Activated CD4-positive, alpha-beta T cell treated with anti-CD3 and anti-CD28 coated beads, Interleukin-2, amount 10 ng/mL, durations not matched to agents 24 days and 14 days (primary cell): Measurements from ENCODE around the gene PTPN20. TPM values are rescaled to one million over a fixed set of nuclear protein-coding genes. Genes with fewer than 3 reads are reported as not detected.

Experiments
- DNase-seq: peaks from one replicate; pipeline ENCODE4 v3.0.0; 2022
- H3K27ac Mint-ChIP-seq: one replicate; pipeline ENCODE4 v1.8.0; 2022; ENCODE audit warnings: mild to moderate bottlenecking, mixed read lengths
- H3K27me3 Mint-ChIP-seq: one replicate; pipeline ENCODE4 v1.8.0; 2022; ENCODE audit warnings: mixed read lengths
- H3K36me3 Mint-ChIP-seq: one replicate; pipeline ENCODE4 v1.8.0; 2022; ENCODE audit warnings: low read depth, mild to moderate bottlenecking, mixed read lengths
- H3K4me1 Mint-ChIP-seq: one replicate; pipeline ENCODE4 v1.8.0; 2021; ENCODE audit warnings: mixed read lengths
- H3K4me3 Mint-ChIP-seq: one replicate; pipeline ENCODE4 v1.8.0; 2022; ENCODE audit warnings: mild to moderate bottlenecking, moderate library complexity, mixed read lengths
- H3K9me3 Mint-ChIP-seq: one replicate; pipeline ENCODE4 v1.8.0; 2021; ENCODE audit warnings: mixed read lengths
- intact Hi-C: fragments of 100-400 bp; cut with micrococcal nuclease; formaldehyde crosslinking; loops from one replicate; pipeline ENCODE4 v1.15.1; 2023
- total RNA-seq: library from RNA; stranded (reverse); gene quantifications from 2 replicates; pipeline ENCODE4 v1.2.3, GENCODE V29; 2022

Gene PTPN20
- total RNA-seq, 1 donor from 2014 or later, result 0.28 TPM

GRCh38 chr10:47029181-47030009 lies 118.2 kb downstream of the PTPN20 start:
- intact Hi-C loops, result no loop called here
- H3K27me3 Mint-ChIP-seq, result no peaks in the 10 kb centered on the region
- no peaks in the 10 kb centered on the region for H3K4me1 Mint-ChIP-seq
- no peak overlapping the region for H3K4me3 Mint-ChIP-seq
- no peaks in the 10 kb centered on the region for H3K9me3 Mint-ChIP-seq
- no peaks in the 10 kb centered on the region for H3K36me3 Mint-ChIP-seq
- DNase-seq, result no peak
- no peak overlapping the region for H3K27ac Mint-ChIP-seq

- Mint-ChIP-seq H3K4me3 (no peak overlapping the region), H3K36me3 (no peaks in the 10 kb centered on the region), H3K4me1 (no peaks in the 10 kb centered on the region), H3K9me3 (no peaks in the 10 kb centered on the region), H3K27me3 (no peaks in the 10 kb centered on the region), H3K27ac (no peak overlapping the region)
- no peak for DNase-seq
- intact Hi-C loops, result no loop called here
These were observed 119.0 kb downstream of the PTPN20 start for GRCh38 chr10:47030191-47030703.

GRCh38 chr10:47031211-47031900 lies 120.1 kb downstream of the PTPN20 start:
- H3K4me3 Mint-ChIP-seq, result no peak overlapping the region
- DNase-seq, result no peak
- H3K27me3 Mint-ChIP-seq, result no peaks in the 10 kb centered on the region
- no peaks in the 10 kb centered on the region for H3K4me1 Mint-ChIP-seq
- intact Hi-C loops, result no loop called here
- H3K9me3 Mint-ChIP-seq, result no peaks in the 10 kb centered on the region
- no peak overlapping the region for H3K27ac Mint-ChIP-seq
- no peaks in the 10 kb centered on the region for H3K36me3 Mint-ChIP-seq

GRCh38 chr10:47031901-47032465 lies 120.8 kb downstream of the PTPN20 start:
- intact Hi-C loops, result no loop called here
- no peaks in the 10 kb centered on the region for H3K4me1 Mint-ChIP-seq
- peaks cover under 1% of the 10 kb centered on the region for H3K27me3 Mint-ChIP-seq
- no peak overlapping the region for H3K4me3 Mint-ChIP-seq
- no peak overlapping the region for H3K27ac Mint-ChIP-seq
- DNase-seq, result no peak
- H3K9me3 Mint-ChIP-seq, result no peaks in the 10 kb centered on the region
- no peaks in the 10 kb centered on the region for H3K36me3 Mint-ChIP-seq

GRCh38 chr10:47033081-47033480 lies 121.9 kb downstream of the PTPN20 start:
- Mint-ChIP-seq H3K36me3 (no peaks in the 10 kb centered on the region), H3K4me3 (no peak overlapping the region), H3K27me3 (peaks cover 3% of the 10 kb centered on the region), H3K27ac (no peak overlapping the region), H3K9me3 (no peaks in the 10 kb centered on the region), H3K4me1 (no peaks in the 10 kb centered on the region)
- no peak for DNase-seq
- intact Hi-C loops, result no loop called here

- Mint-ChIP-seq H3K27me3 (peaks cover 3% of the 10 kb centered on the region), H3K4me3 (no peak overlapping the region), H3K4me1 (no peaks in the 10 kb centered on the region), H3K9me3 (no peaks in the 10 kb centered on the region), H3K27ac (no peak overlapping the region), H3K36me3 (no peaks in the 10 kb centered on the region)
- no peak for DNase-seq
- intact Hi-C loops, result no loop called here
These were observed 122.5 kb downstream of the PTPN20 start for GRCh38 chr10:47033541-47034270.

- H3K36me3 Mint-ChIP-seq, result no peaks in the 10 kb centered on the region
- H3K9me3 Mint-ChIP-seq, result no peaks in the 10 kb centered on the region
- no peak overlapping the region for H3K27ac Mint-ChIP-seq
- H3K4me3 Mint-ChIP-seq, result no peak overlapping the region
- H3K27me3 Mint-ChIP-seq, result peaks cover 3% of the 10 kb centered on the region
- intact Hi-C loops, result no loop called here
- H3K4me1 Mint-ChIP-seq, result no peaks in the 10 kb centered on the region
- DNase-seq, result no peak
These were observed 123.3 kb downstream of the PTPN20 start for GRCh38 chr10:47034441-47035051.

- Mint-ChIP-seq H3K9me3 (no peaks in the 10 kb centered on the region), H3K36me3 (no peaks in the 10 kb centered on the region), H3K4me1 (no peaks in the 10 kb centered on the region), H3K27ac (no peak overlapping the region), H3K4me3 (no peak overlapping the region), H3K27me3 (peaks cover 3% of the 10 kb centered on the region)
- no peak for DNase-seq
- intact Hi-C loops, result no loop called here
These were observed 124.1 kb downstream of the PTPN20 start for GRCh38 chr10:47035171-47035818.

GRCh38 chr10:47035819-47036337 lies 124.7 kb downstream of the PTPN20 start:
- Mint-ChIP-seq H3K36me3 (no peaks in the 10 kb centered on the region), H3K27ac (no peak overlapping the region), H3K9me3 (no peaks in the 10 kb centered on the region), H3K4me3 (no peak overlapping the region), H3K27me3 (peaks cover 3% of the 10 kb centered on the region), H3K4me1 (no peaks in the 10 kb centered on the region)
- no peak for DNase-seq
- intact Hi-C loops, result no loop called here

- Mint-ChIP-seq H3K4me3 (no peak overlapping the region), H3K9me3 (no peaks in the 10 kb centered on the region), H3K36me3 (no peaks in the 10 kb centered on the region), H3K27me3 (peaks cover 3% of the 10 kb centered on the region), H3K27ac (no peak overlapping the region), H3K4me1 (no peaks in the 10 kb centered on the region)
- DNase-seq, result no peak
- intact Hi-C loops, result no loop called here
These were observed 125.5 kb downstream of the PTPN20 start for GRCh38 chr10:47036771-47037170.

GRCh38 chr10:47037654-47038425 lies 126.6 kb downstream of the PTPN20 start:
- Mint-ChIP-seq H3K4me1 (no peaks in the 10 kb centered on the region), H3K4me3 (no peak overlapping the region), H3K27ac (no peak overlapping the region), H3K36me3 (no peaks in the 10 kb centered on the region), H3K27me3 (peaks cover 3% of the 10 kb centered on the region), H3K9me3 (no peaks in the 10 kb centered on the region)
- intact Hi-C loops, result no loop called here
- DNase-seq, result no peak

GRCh38 chr10:47038881-47039561 lies 127.8 kb downstream of the PTPN20 start:
- Mint-ChIP-seq H3K27ac (no peak overlapping the region), H3K36me3 (no peaks in the 10 kb centered on the region), H3K27me3 (peaks cover 3% of the 10 kb centered on the region), H3K4me1 (no peaks in the 10 kb centered on the region), H3K4me3 (no peak overlapping the region), H3K9me3 (no peaks in the 10 kb centered on the region)
- DNase-seq, result no peak
- intact Hi-C loops, result no loop called here
